Spinal cord (tissue), 10 donors: ENCODE measurements around the gene WBP1. TPM values are rescaled to one million over a fixed set of nuclear protein-coding genes. Genes with fewer than 3 reads are reported as not detected.

Experiments
- DNase-seq, 6 donors: peaks; one replicate each; pipeline versions ENCODE4 v3.0.0 to v3.0.0-alpha.2; 2013 to 2015; ENCODE audit warnings: low spot score in 6 of 6, low read depth in 4 of 6
- H3K27ac ChIP-seq: one replicate; pipeline ENCODE4 v1.5.1; 2013; ENCODE audit warnings: low read depth, low read length, control low read depth
- H3K27me3 ChIP-seq: one replicate; pipeline ENCODE4 v1.6.1; 2013; ENCODE audit warnings: low read length; ENCODE audit not compliant: control insufficient read depth, insufficient read depth
- H3K36me3 ChIP-seq: one replicate; pipeline ENCODE4 v1.6.1; 2013; ENCODE audit warnings: low read length; ENCODE audit not compliant: control insufficient read depth, insufficient read depth
- H3K4me1 ChIP-seq: one replicate; pipeline ENCODE4 v1.6.1; 2013; ENCODE audit warnings: low read length; ENCODE audit not compliant: control insufficient read depth, insufficient read depth
- H3K4me3 ChIP-seq: one replicate; pipeline ENCODE4 v1.5.1; 2013; ENCODE audit warnings: low read depth, low read length, control low read depth
- H3K9me3 ChIP-seq: one replicate; pipeline ENCODE4 v1.6.1; 2013; ENCODE audit warnings: low read length; ENCODE audit not compliant: control insufficient read depth, insufficient read depth
- WGBS: methylation state at CpG from one replicate; pipeline ENCODE4 v1.1.5; 2013; ENCODE audit warnings: missing lambda C conversion rate; ENCODE audit not compliant: insufficient coverage; 5-methylcytosine and 5-hydroxymethylcytosine counted together
- polyA plus RNA-seq, 2 donors: library from polyadenylated mRNA; unstranded; fragments of 120-200 nt; gene quantifications; one replicate each; pipeline ENCODE4 v1.2.1, GENCODE V29; 2013; ENCODE audit not compliant: insufficient read length in 2 of 2
- total RNA-seq, 2 donors: library from RNA; depleted of rRNA in 1 of 2; stranded (reverse); fragments of 120-200 nt in 1 of 2; fragments of >200 nt in 1 of 2; gene quantifications; one replicate each; pipeline versions ENCODE4 v1.2.3 to v1.2.4, GENCODE V29; 2013 to 2014
- donor health status: healthy.

Gene WBP1
- total and polyA plus RNA-seq, 4 donors = 25.8 to 140 (median 98.2) TPM

DNA sequence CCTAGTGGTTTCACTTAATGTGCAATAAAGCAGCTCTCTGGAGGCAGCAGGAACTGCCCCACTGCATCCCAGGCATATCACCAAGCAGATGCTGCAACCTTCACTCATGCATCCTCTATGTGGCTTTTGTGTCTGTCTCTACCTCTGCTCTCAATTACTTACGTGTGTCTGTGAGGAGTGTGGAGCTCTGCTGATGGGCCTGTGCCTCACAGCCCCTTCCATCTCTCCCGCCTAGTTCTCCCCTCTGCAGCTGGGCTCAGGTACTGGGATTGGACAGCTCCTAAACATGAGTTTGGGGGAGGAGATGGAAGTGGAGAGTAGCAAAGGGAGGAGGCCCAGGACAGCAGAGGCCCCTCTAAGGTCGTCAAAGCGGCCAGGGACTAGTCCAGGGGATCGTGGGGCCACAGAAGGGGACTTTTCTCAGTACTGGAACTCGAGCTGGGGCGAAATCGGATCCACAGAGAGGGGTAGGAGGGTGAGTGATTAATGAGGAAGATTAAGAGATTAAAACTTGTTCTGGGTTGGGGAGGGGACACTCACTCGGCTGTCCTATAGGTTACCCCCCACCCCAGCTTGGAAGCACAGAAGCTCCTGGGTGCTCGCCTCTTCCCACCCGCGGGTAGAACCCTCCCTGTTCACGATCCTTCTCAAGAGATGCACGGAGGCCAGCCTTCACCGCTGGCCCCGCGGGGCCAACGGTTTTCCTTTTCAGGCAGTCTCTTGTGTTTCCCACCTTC, 43.3 kb downstream of the WBP1 start:
- Histone ChIP-seq H3K36me3 (peaks cover 15% of the 10 kb centered on the region), H3K4me3 (peak overlapping the region; percentile 45), H3K4me1 (peaks cover 70% of the 10 kb centered on the region), H3K27ac (no peak overlapping the region), H3K27me3 (peaks cover 98% of the 10 kb centered on the region), H3K9me3 (no peaks in the 10 kb centered on the region)
- WGBS = 29% methylated on average over 14 of the region's 18 CpGs
- no peak for DNase-seq

GRCh38 chr2:74502147-74502719, 44.0 kb downstream of the WBP1 start:
- no peak for DNase-seq
- Histone ChIP-seq H3K4me3 (peak overlapping the region; percentile 45), H3K9me3 (no peaks in the 10 kb centered on the region), H3K27ac (no peak overlapping the region), H3K27me3 (peaks cover 94% of the 10 kb centered on the region), H3K4me1 (peaks cover 76% of the 10 kb centered on the region), H3K36me3 (peaks cover 15% of the 10 kb centered on the region)
- 9% methylated on average over 16 of the region's 32 CpGs for WGBS

DNA sequence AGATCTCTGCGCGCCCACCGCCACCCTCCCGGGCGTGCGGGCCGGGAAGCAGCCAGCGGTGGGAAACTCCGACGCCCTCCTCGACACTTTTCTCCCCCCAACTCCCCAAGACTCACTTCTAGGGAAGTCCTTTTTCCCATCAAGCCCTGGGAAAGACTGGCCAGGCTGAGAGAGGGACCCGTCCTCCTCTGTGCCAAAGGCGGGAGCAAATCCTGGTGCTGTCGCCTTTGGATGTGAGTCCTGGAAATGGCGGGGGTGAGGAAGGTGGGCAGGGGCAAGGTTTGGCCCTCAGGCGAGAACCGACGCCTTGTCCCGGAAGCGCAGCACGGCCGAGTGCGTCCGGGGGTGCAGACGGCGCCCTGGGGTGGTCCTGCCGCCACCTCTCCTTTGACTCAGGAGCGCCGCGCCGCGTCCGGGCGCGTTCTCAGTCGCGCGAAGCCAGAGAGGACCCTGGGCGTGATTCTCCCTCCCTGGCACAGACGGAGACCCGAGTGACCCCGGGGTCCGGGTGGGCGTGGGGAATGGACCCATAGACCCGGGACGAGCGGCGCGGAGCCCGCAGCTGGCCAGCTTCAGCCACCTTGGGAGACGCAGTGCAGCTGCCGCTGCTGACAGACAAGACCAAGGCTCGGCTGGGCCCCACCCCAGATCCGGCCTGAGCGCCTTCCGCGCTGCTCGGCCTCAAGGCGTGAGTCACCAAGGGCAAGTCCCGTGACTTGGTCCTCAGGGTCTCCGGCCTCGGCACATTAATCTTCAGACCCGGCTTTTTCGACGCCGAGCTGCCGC, 44.7 kb downstream of the WBP1 start:
- Histone ChIP-seq H3K36me3 (peaks cover 15% of the 10 kb centered on the region), H3K27me3 (peaks cover 87% of the 10 kb centered on the region), H3K27ac (no peak overlapping the region), H3K9me3 (no peaks in the 10 kb centered on the region), H3K4me1 (peaks cover 73% of the 10 kb centered on the region), H3K4me3 (peak overlapping the region; percentile 45)
- 2% methylated on average over 67 of the region's 67 CpGs for WGBS
- no peak for DNase-seq

DNA sequence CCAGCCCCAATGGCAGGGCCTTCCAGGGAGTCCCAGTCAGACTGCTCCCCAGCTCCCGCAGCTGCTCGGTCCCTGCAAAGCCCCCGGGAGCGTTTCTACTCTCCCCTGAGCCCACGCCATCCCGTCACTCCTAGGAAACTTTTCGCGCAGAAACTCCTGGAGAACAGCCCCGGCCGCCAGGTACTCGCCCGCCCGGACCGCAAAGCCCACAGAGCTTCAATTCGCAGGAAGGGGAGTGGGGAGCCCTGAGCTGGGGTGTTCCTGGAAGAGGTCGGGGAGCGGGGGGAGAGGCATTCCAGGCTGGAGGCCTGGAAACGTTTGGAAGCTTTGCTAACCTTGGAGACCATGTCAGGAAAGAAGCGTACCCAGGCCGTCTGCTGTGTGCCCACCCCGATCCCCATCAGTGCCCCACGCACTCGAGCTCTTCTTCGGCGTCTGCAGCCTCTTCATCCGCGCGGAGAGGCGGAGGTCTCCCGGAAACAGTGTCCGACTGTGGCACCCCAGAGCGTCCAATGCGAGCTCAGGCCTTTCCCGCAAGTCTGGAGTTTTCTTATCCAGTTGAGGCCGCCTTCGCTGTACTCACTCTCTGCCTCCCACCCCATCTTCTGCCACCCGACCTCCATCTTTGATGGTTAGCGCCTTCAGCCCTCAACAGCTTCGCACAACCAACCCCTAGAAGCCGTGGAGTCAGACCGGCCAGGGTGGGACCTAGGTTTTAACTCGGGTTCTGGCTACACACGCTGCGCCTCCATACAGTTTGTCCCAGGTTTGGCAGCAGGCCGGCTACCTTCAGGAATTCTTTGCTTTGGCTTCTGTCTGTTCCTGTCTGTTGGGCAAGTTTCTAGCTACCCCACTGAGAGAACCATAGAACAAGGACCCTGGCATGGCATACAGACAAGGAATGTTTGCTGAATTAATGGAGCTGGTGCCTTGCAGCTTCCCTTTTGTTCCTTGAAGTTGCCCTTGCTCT, 45.6 kb downstream of the WBP1 start:
- Histone ChIP-seq H3K36me3 (peaks cover 15% of the 10 kb centered on the region), H3K9me3 (no peaks in the 10 kb centered on the region), H3K27ac (no peak overlapping the region), H3K4me3 (peak overlapping the region; percentile 45), H3K4me1 (peaks cover 70% of the 10 kb centered on the region), H3K27me3 (peaks cover 83% of the 10 kb centered on the region)
- DNase-seq = no peak
- 21% methylated on average over 44 of the region's 45 CpGs for WGBS

DNA sequence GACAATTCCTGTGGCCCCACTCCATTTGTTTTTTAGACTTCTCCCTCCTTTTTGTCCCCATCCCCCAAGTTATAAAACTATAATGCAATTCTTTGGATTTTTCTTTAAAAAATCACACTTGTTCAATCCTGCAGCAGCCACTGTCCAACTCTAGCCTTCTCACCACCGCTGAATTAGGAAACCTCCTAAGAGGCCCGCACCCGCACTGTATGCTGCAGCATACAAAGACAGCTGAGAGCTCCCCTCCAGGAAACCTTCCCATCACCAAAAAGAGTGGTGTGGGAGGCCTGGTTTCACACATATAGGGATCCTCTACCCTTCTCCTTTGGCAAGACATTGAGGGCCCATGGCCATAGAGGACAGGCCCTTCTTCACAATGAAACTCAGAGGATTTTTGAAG, 46.4 kb downstream of the WBP1 start:
- 83% methylated on average over 1 of the region's 3 CpGs for WGBS
- H3K36me3 ChIP-seq = peaks cover 15% of the 10 kb centered on the region
- peaks cover 80% of the 10 kb centered on the region for H3K27me3 ChIP-seq
- H3K9me3 ChIP-seq = no peaks in the 10 kb centered on the region
- DNase-seq = no peak
- H3K4me3 ChIP-seq = no peak overlapping the region
- peaks cover 62% of the 10 kb centered on the region for H3K4me1 ChIP-seq
- H3K27ac ChIP-seq = no peak overlapping the region

GRCh38 chr2:74505448-74506246, 47.4 kb downstream of the WBP1 start:
- H3K27ac ChIP-seq = no peak overlapping the region
- no CpG with 5 or more reads among the region's 14 CpGs for WGBS
- H3K27me3 ChIP-seq = peaks cover 80% of the 10 kb centered on the region
- H3K4me1 ChIP-seq = peaks cover 55% of the 10 kb centered on the region
- H3K9me3 ChIP-seq = no peaks in the 10 kb centered on the region
- no peak for DNase-seq
- H3K4me3 ChIP-seq = no peak overlapping the region
- peaks cover 15% of the 10 kb centered on the region for H3K36me3 ChIP-seq

GRCh38 chr2:74507145-74507925, 49.1 kb downstream of the WBP1 start, which contains the start of gene PCGF1:
Gene PCGF1, minus strand, starts transcription at chr2:74507695. Its CDS starts 27 bp downstream, at chr2:74507668.
- peak; percentile 98 to 100 (median 98) for DNase-seq
- H3K27me3 ChIP-seq = peaks cover 80% of the 10 kb centered on the region
- H3K4me3 ChIP-seq = peak within 1 kb of the TSS; percentile 100
- peaks cover 15% of the 10 kb centered on the region for H3K36me3 ChIP-seq
- WGBS = under 1% methylated on average over 49 of the region's 56 CpGs
- H3K9me3 ChIP-seq = no peaks in the 10 kb centered on the region
- peaks cover 49% of the 10 kb centered on the region for H3K4me1 ChIP-seq
- peak within 1 kb of the TSS; percentile 100 for H3K27ac ChIP-seq

GRCh38 chr2:74507926-74508520, 49.8 kb downstream of the WBP1 start:
- H3K36me3 ChIP-seq = peaks cover 15% of the 10 kb centered on the region

More at GRCh38 chr2:74507926-74508520, 49.8 kb downstream of the WBP1 start:
- 1% methylated on average over 29 of the region's 38 CpGs for WGBS
- Histone ChIP-seq H3K27me3 (peaks cover 79% of the 10 kb centered on the region), H3K4me3 (peak overlapping the region; percentile 100), H3K4me1 (peaks cover 42% of the 10 kb centered on the region), H3K27ac (peak overlapping the region; percentile 100), H3K9me3 (no peaks in the 10 kb centered on the region)
- peak in 1 of 6 donors; percentile 69 for DNase-seq
